ENCODE data around the gene RBMS1. TPM values are rescaled to one million over a fixed set of nuclear protein-coding genes. Genes with fewer than 3 reads are reported as not detected.

RBMS1 gene
- total and polyA plus RNA-seq, 12 donors, result 22.6 to 77.7 (median 59.0) TPM

GRCh38 chr2:160484859-160485520 is 8.6 kb downstream of the RBMS1 start:
- WGBS, 2 donors, result 67 to 72% methylated on average over 7 to 8 of the region's 8 CpGs
- Histone ChIP-seq H3K27ac (peak overlapping the region in 2 of 10 donors; percentile 17 to 36), H3K9me3 (no peaks in the 10 kb centered on the region), H3K27me3 (no peaks in the 10 kb centered on the region), H3K36me3 (no peaks in the 10 kb centered on the region), H3K4me1 (peaks cover 0 to 86% (median 62%) of the 10 kb centered on the region in 9 donors), H3K4me3 (no peak overlapping the region)
- ATAC-seq (no peak), DNase-seq (no peak)
- TF ChIP-seq CTCF (IDR thresholded peaks at IDR 0.05), result no peak
- intact Hi-C loops (cut with DNase I), result loop anchor here in 4 of 10 donors (5.0 to 10.0 kb wide), 3 partner anchors 33 to 70 kb away; no protein-coding TSS in a partner anchor

GRCh38 chr2:160482673-160483072 is 10.9 kb downstream of the RBMS1 start:
- DNase-seq (no peak), ATAC-seq (peak in 2 of 8 donors; percentile 46 to 64)
- H3K27ac ChIP-seq, result peak overlapping the region in 3 of 10 donors; percentile 12 to 45 (median 35)
- H3K27me3 ChIP-seq, result no peaks in the 10 kb centered on the region
- intact Hi-C loops (cut with DNase I), result loop anchor here in 3 of 10 donors (10.0 kb wide), 2 partner anchors 48 to 68 kb away; no protein-coding TSS in a partner anchor
- no peak for TF ChIP-seq CTCF (IDR thresholded peaks at IDR 0.05)
- no peaks in the 10 kb centered on the region for H3K9me3 ChIP-seq
- peaks cover 0 to 88% (median 66%) of the 10 kb centered on the region in 9 donors for H3K4me1 ChIP-seq
- H3K36me3 ChIP-seq, result no peaks in the 10 kb centered on the region
- WGBS, 2 donors, result 39 to 42% methylated on average over 2 of the region's 2 CpGs
- no peak overlapping the region for H3K4me3 ChIP-seq

GRCh38 chr2:160479269-160479668 is 14.3 kb downstream of the RBMS1 start:
- peak in 6 of 8 donors; percentile 19 to 56 (median 30) for ATAC-seq
- Histone ChIP-seq H3K4me3 (no peak overlapping the region), H3K27ac (no peak overlapping the region), H3K36me3 (no peaks in the 10 kb centered on the region), H3K4me1 (peaks cover 0 to 77% (median 55%) of the 10 kb centered on the region in 9 donors), H3K9me3 (no peaks in the 10 kb centered on the region), H3K27me3 (no peaks in the 10 kb centered on the region)
- 89 to 92% methylated on average over 3 of the region's 3 CpGs for WGBS, 2 donors
- no peak for TF ChIP-seq CTCF (IDR thresholded peaks at IDR 0.05)
- intact Hi-C loops (cut with DNase I), result no loop called here
- DNase-seq, result no peak

- Histone ChIP-seq H3K27me3 (no peaks in the 10 kb centered on the region), H3K27ac (no peak overlapping the region), H3K9me3 (no peaks in the 10 kb centered on the region), H3K4me1 (peaks cover 0 to 81% (median 58%) of the 10 kb centered on the region in 9 donors), H3K36me3 (no peaks in the 10 kb centered on the region), H3K4me3 (no peak overlapping the region)
- peak in 1 of 9 donors; percentile 13 for TF ChIP-seq CTCF (IDR thresholded peaks at IDR 0.05)
- intact Hi-C loops (cut with DNase I), result no loop called here
- WGBS, 2 donors, result 52 to 66% methylated on average over 6 of the region's 6 CpGs
- DNase-seq, result no peak
- peak in 4 of 8 donors; percentile 7 to 24 (median 16) for ATAC-seq
Observed at GRCh38 chr2:160478660-160479059, 14.9 kb downstream of the RBMS1 start.
